Measurements from ENCODE around the gene SH3RF3. TPM values are rescaled to one million over a fixed set of nuclear protein-coding genes. Genes with fewer than 3 reads are reported as not detected.
A peak's percentile ranks its signal among the peaks of the same experiment; 100 is the strongest.

The SH3RF3 gene
- total RNA-seq, 2 experiments from 2014 or later: 1.9 to 2.3 TPM

GRCh38 chr2:109345653-109346480 lies 216.9 kb downstream of the SH3RF3 start:
- no peak for TF ChIP-seq CTCF (IDR thresholded peaks at IDR 0.05)
- DNase-seq (no peak), ATAC-seq (no peak)
- no peaks in the 10 kb centered on the region for H3K27me3 Mint-ChIP-seq
- CTCF ChIA-PET: no interaction called here
- no peaks in the 10 kb centered on the region for H3K9me3 Mint-ChIP-seq
- no peak overlapping the region for H3K4me3 Mint-ChIP-seq
- intact Hi-C loops (cut with micrococcal nuclease): no loop called here
- no peaks in the 10 kb centered on the region for H3K36me3 Mint-ChIP-seq (ENCODE audit: low read depth)
- POLR2A ChIA-PET: interaction anchor here (1.0 kb wide), 1 partner anchor 9 kb away, joined by 3 read pairs; no protein-coding TSS in a partner anchor
- no peak overlapping the region for H3K27ac Mint-ChIP-seq
- peaks cover 47% of the 10 kb centered on the region for H3K4me1 Mint-ChIP-seq (ENCODE audit: low read depth)

- H3K27me3 Mint-ChIP-seq: no peaks in the 10 kb centered on the region
- H3K27ac Mint-ChIP-seq: no peak overlapping the region
- no peaks in the 10 kb centered on the region for H3K9me3 Mint-ChIP-seq
- POLR2A ChIA-PET: interaction anchor here (1.0 kb wide), 1 partner anchor 9 kb away, joined by 3 read pairs; no protein-coding TSS in a partner anchor
- no peak overlapping the region for H3K4me3 Mint-ChIP-seq
- DNase-seq (no peak), ATAC-seq (no peak)
- TF ChIP-seq CTCF (IDR thresholded peaks at IDR 0.05): no peak
- H3K36me3 Mint-ChIP-seq (ENCODE audit: low read depth): no peaks in the 10 kb centered on the region
- intact Hi-C loops (cut with micrococcal nuclease): no loop called here
- CTCF ChIA-PET: no interaction called here
- peaks cover 46% of the 10 kb centered on the region for H3K4me1 Mint-ChIP-seq (ENCODE audit: low read depth)
Observed at GRCh38 chr2:109346601-109347228, 217.7 kb downstream of the SH3RF3 start.

DNA sequence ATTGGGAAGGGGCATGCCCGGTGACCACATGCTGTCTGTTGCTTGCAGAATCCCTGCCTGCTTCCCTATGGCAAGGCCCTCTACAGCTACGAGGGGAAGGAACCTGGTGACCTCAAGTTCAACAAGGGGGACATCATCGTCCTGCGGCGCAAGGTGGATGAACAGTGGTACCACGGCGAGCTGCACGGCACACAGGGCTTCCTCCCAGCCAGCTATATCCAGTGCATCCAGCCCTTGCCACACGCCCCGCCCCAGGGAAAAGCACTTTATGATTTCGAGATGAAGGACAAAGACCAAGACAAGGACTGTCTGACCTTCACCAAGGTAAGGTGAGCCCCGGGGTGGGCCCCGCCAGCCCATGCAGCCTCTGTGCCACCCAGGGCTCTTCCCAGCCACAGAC lies 218.6 kb downstream of the SH3RF3 start:
- DNase-seq: no peak
- ChIA-PET CTCF (interaction anchor here (0.6 kb wide), 1 partner anchor 9 kb away, joined by 3 read pairs; no protein-coding TSS in a partner anchor), POLR2A (no interaction called here)
- intact Hi-C loops (cut with micrococcal nuclease): no loop called here
- H3K4me1 Mint-ChIP-seq (ENCODE audit: low read depth): peaks cover 44% of the 10 kb centered on the region
- H3K36me3 Mint-ChIP-seq (ENCODE audit: low read depth): no peaks in the 10 kb centered on the region
- H3K27ac Mint-ChIP-seq: no peak overlapping the region
- H3K4me3 Mint-ChIP-seq: no peak overlapping the region
- no peak for ATAC-seq
- no peaks in the 10 kb centered on the region for H3K9me3 Mint-ChIP-seq
- no peak for TF ChIP-seq CTCF (IDR thresholded peaks at IDR 0.05)
- no peaks in the 10 kb centered on the region for H3K27me3 Mint-ChIP-seq

DNA sequence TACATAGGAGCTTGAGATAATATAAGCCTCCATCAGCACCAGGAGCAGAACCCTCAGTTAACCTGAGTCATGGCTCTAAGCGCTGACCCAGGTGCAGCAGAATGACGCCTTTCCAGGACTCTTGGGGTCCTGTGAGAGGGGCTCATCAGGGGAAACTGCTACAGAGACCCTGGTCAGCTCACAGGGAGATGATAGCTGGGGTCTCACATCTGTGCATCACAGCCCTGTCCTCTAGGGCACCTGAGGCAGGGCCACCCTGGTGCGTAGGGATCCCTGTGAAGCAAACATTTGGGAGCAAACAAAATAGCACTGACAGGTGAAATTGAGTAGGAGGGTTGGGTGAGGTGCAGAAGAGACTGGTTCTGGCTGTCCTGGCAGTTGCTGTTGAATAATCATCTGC lies 219.2 kb downstream of the SH3RF3 start:
- H3K27me3 Mint-ChIP-seq: no peaks in the 10 kb centered on the region
- CTCF ChIA-PET: interaction anchor here (0.6 to 1.6 kb wide), 3 partner anchors 10 to 198 kb away, joined by 3 to 4 read pairs (median 3); no protein-coding TSS in a partner anchor
- H3K27ac Mint-ChIP-seq: peak overlapping the region; percentile 81
- H3K36me3 Mint-ChIP-seq (ENCODE audit: low read depth): no peaks in the 10 kb centered on the region
- H3K4me3 Mint-ChIP-seq: no peak overlapping the region
- H3K4me1 Mint-ChIP-seq (ENCODE audit: low read depth): peaks cover 44% of the 10 kb centered on the region
- no peaks in the 10 kb centered on the region for H3K9me3 Mint-ChIP-seq
- POLR2A ChIA-PET: no interaction called here
- DNase-seq (no peak), ATAC-seq (no peak)
- intact Hi-C loops (cut with micrococcal nuclease): no loop called here
- TF ChIP-seq CTCF (IDR thresholded peaks at IDR 0.05): no peak

All from activated CD8-positive, alpha-beta T cell treated with anti-CD3 and anti-CD28 coated beads for 36 hours (primary cell).